ENCODE data around the gene CEP170.
"Not testable (repeated sequence)": the region's sequence is repeated elsewhere in the genome, so short reads cannot be mapped to it uniquely, and the experiment has no call there.

The CEP170 gene

DNA sequence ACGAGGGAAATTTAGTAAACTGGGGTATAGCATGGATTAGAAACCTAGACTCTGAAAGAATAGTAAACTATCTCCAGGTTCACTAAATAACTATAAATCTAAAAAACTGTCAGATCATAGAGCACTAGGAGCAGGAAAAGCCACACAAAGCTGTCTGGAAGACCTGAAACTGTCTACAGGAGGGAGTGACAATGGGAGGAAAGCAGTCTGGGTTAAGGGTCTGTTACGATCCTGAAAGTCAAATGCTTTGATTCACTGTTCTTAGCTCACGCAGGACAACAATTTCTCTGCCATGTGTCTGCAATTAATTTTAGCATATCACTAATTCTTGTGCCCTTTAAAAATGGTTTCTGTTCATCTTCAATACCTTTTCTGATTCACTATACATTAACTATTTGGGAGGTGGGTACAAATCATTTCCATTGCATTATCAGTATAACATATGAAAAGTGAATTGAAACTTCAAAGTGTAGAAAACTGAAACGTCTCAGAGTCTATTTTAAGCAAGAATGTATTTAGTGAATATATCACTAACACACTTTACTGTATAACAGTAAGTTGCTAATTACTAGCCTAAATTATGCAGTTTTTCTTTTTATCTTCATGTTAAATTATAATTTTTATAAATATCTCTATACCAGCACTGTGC, 18.4 kb downstream of the CEP170 start:
- in situ Hi-C loops (cut with MboI; ENCODE audit: low sequenced_read_pairs): no loop called here

DNA sequence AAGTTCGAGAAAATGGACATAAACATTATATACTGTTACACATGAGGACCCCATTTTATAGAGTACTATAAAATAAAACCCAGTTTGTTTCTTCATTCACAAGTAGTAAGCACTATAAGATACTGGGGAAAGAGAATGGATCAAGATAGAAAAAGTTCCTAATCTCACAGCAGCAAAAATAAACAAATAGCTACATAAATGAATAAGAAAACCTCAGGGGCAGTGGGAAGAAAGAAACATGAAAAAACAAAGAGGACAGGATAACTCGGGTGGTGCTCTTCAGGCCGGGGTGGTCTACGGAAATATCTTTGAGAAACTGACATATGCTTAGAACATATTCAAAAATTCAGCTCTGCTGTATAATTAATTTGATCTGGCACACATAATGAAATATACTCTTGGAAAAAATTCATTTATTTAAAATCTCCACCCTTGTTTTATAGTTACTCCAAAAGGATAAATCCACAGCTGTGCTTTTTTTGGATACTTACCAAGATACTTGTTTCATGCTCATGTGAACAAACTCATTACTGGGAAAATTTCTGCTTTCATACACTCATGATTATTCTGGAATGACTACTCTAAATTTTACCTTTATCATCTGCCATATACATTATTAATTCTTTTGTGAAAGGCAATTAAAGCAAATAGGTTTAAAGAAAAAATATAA, 20.0 kb downstream of the CEP170 start:
- in situ Hi-C loops (cut with MboI; ENCODE audit: low sequenced_read_pairs): no loop called here

DNA sequence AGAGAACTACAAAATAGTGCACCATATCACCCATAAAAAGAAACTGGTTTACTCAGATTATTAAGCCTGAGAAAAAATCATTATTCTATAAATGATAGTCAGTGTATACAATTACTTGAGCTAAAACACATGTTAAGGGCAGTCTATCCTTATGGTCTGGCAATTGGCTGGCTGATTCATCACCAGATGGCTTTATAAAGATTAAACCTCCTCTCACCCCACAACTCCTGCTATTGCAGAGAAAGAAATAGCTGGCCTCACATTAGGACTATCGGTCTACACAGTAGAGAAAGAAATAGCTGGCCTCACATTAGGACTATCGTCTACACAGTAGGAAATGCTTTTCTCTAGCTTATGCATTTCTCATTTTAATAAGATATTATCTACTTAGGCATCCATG, 21.2 kb downstream of the CEP170 start:
- in situ Hi-C loops (cut with MboI; ENCODE audit: low sequenced_read_pairs): no loop called here

DNA sequence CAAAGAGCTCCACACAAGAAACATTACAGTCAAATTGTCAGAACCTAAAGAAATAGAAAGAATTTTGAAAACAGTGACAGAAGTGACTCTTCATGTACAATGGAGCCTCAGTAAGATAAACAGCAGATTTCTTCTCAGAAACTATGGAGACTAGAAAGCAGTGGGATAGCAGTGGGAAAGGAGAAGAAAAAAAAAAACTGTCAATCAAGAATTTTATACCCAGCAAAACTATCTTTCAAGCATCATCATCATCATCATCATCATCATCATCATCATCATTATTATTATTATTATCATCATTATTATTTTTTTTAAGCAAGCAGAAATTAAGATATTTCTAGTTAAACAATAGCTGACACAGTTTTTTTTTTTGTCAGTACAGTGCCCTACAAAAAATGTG, 24.2 kb downstream of the CEP170 start:
- in situ Hi-C loops (cut with MboI; ENCODE audit: low sequenced_read_pairs): no loop called here

DNA sequence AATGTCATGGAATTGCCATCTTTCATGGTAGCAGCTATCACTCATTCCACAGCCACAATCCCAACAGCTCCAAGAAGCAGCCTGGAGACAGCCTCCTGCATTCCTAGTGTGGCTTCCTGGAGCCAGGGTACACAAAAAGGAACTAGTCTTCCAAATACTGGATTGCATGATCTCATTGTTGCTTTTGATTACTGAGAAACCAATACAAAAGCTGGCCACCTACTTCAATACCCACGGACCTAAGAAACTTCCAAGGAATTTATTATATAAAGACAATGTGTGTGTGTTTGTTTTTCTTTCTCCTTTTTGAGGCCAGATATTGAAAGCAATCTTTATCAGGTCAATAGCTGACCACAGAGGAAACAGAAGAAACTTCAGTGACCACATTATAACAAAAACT, 25.6 kb downstream of the CEP170 start:
- in situ Hi-C loops (cut with MboI; ENCODE audit: low sequenced_read_pairs): no loop called here

DNA sequence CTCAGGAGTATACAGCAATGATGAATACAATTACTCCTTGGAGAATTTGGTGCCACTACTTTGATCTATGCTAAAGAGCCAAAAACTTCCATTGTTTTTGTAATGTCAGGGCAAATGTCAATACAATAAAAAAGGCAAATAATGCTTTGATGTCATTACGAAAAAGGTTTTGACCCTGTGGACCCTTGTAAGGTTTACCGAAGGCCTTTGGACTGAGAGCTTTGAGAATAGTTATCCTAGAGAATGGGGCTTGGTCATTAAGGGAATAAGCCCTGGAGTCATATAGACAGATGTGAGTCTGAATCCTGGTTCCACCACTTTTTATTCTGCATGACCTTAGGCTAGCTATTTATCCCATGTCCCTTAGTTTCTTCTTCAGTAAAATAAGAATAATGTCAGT, 27.5 kb downstream of the CEP170 start:
- in situ Hi-C loops (cut with MboI; ENCODE audit: low sequenced_read_pairs): no loop called here

DNA sequence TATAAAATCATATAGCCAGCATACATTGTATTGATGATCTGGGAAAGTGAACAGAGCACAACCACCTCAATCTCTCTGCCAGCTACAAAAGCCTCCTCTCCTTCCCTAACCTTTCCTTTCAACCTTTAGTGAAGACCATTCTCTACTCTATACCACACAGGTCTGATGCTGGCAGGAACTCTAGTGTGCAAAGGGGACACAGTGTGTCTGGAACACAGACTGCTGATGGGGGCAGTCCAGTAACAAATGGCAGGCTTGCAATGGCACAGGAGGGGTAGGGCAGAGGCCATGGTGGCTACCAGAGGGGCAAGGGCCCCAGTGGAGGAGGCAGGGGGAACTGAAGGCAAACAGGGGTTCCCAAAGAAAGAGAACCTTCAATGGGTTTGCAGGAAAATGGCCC, 37.0 kb downstream of the CEP170 start:
- in situ Hi-C loops (cut with MboI; ENCODE audit: low sequenced_read_pairs): no loop called here

DNA sequence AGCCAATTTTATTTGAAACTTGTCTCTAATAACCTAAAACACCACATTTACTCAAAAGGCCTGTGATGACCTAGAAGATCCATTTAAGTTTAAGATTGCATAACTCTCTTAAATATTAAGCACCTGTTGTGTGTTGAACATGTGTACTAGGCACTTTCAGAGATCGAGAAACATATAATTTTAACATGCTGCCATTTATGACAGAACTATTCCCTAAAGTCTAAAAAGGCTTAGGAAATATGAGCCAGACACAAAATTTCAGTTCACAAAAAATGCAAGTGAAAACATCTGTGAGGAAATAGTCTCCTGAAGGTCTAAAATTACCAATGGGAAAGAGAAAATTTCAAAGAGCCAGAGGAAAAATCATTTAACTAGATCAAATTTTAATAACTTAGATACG, 37.7 kb downstream of the CEP170 start:
- in situ Hi-C loops (cut with MboI; ENCODE audit: low sequenced_read_pairs): no loop called here

DNA sequence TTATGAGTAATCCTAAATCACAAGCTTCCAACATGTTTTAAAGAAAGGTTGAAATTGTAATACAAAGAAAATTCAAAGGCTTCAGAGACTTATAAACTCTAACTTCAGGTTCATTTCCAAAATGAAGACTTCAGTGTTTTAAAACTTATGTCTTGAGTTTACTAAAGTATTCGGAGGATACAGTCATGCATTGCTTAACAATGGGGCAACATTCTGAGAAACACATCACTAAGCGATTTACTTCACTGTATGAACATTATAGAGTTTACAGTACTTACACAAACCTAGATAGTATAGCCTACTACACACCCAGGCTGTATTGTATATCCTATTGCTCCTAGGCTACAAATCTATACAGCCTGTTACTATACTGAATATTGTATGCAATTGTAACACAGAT, 38.3 kb downstream of the CEP170 start:
- in situ Hi-C loops (cut with MboI; ENCODE audit: low sequenced_read_pairs): no loop called here

DNA sequence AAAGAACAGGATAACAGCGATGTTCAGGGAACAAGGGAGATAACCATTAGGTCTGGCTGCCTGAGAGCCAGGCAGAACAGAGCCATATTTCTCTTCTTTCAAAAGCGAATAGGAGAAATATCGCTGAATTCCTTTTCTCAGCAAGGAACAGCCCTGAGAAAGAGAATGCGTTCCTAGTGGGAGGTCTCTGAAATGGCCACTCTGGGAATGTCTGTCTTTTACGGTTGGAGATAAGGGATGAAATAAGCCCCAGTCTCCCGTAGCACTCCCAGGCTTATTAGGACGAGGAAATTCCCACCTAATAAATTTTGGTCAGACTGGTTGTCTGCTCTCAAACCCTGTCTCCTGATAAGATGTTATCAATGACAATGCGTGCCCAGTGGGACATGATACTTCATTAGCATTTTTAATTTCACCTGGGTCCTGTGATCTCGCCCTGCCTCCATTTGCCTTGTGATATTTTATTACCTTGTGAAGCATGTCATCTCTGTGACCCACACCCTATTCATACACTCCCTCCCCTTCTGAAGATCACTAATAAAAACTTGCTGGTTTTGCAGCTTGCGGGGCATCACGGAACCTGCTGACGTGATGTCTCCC, 39.7 kb downstream of the CEP170 start:
- in situ Hi-C loops (cut with MboI; ENCODE audit: low sequenced_read_pairs): not testable (repeated sequence)

DNA sequence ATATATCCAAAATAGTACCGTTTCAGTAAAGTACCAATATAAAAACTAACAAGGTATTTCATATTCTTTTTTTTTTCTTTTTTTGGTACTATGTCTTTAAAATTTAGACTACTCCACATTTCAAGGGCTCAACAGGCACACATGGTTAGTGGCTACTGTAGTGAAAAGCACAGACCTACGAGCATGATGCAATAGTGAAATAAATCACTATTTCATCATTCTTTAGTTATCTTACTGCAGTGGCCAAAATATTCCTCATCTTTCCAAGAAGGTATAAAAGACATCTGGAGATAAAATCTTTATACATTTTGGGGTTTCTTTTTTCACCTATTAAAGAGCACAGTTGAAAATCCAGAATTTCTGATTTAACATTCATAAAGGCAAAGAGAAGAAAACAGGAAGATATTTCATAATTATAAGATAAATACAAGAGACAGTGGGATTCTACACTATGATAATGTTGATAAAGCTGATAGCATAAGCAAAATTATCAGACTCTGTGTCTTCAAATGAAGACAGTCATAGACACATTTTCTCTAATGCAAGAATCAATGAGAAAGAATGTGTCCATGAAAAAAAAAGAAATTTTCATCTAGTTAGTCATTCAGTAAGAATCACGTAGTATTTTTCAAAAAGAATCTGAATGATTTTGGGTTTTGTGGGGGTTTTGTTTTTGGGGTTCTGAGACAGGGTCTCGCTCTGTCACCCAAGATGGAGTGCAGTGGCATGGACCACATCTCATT, 41.9 kb downstream of the CEP170 start:
- in situ Hi-C loops (cut with MboI; ENCODE audit: low sequenced_read_pairs): no loop called here

DNA sequence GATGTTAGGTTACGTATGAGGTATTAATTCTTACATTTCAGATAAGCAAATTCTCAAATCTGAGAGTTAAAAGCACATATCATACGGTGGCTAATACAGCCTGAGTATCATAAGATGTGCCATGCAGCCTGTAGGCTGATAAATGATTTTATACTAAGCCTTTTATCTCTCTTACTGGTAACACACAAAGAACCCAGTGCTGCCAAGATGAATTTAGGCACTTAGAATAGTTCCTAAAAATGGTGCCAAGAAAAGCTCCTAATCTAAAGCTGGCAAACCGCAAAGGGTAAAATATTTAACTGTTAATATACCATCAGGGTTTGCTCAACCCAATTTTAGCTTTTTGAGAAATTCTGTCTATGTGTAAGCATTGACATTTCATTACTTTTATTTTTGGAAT, 43.1 kb downstream of the CEP170 start:
- in situ Hi-C loops (cut with MboI; ENCODE audit: low sequenced_read_pairs): not testable (repeated sequence)

DNA sequence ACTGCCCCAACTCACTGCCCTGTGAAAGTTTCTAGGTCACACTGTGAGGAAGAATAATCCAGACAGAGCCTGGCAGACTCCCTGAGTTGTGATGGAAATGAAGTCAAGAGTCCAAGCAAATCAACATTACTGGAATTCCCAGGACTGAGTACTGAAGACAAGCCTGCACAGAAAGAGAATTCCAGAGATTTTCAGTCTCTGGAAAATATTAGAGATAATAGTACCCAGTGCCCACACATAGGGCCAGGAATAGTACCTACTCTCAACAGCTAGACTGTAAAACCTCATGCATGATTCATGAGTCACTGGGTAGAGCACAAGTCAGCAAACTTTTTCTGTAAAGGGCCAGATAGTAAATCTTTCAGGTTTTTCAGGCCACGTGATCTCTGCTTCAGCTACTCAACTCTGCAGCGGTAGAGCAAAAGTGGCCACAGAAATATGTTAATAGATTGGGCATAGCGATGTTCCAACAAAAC, 50.0 kb downstream of the CEP170 start:
- in situ Hi-C loops (cut with MboI; ENCODE audit: low sequenced_read_pairs): not testable (repeated sequence)

DNA sequence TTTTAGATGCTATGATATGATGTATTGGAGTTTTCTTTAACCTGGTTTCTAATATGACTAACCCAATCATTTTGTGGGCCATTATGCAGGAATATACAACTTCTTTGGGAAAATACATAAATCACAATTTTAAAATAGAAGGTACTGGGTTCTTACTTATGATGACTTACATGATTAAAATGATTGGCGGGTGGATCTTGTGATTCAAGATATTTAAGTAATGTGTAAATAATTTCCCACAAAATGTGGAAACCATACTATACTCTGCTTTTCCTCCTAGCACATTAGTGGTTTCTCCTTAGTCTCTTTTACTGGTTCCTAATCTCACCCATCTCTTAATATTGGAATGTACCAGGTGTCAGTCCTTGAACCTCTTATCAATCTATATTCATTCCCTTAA, 50.7 kb downstream of the CEP170 start:
- in situ Hi-C loops (cut with MboI; ENCODE audit: low sequenced_read_pairs): not testable (repeated sequence)

DNA sequence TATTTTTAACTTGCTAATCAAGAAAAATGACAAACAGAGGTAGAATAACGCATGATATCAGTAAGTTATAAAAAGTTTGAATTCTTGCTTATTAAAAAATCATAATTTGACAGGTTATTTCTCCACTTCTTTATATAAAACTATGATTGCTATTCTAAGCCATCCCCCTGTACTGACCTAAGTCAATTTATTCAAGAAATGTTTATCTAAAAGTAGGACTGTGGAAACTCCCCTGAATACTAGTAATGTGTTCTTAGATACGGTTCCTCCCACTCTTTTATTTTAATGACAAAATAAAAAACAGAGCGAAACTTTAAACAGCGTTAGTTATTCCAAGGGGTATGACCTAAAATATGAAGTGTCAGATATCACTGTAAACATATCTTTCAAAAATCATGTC, 51.9 kb downstream of the CEP170 start:
- in situ Hi-C loops (cut with MboI; ENCODE audit: low sequenced_read_pairs): not testable (repeated sequence)

DNA sequence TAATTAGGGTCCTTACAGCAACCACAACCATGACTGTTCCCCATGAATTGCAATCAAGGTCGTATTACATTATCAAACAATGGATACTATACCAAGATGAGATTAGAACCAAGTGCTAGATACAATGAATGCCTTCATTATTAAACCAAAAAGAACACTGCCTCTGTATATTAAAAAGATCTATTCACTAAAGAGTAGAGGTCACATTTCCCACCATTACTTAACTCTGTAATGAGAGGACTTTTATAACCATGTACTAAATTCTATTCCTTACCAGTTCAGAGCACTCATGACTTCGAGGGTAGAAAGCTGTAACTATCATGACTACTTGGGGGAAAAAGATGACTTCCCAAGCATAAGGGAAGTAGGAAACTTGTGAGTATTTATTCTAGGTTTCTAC, 53.8 kb downstream of the CEP170 start:
- in situ Hi-C loops (cut with MboI; ENCODE audit: low sequenced_read_pairs): not testable (repeated sequence)

DNA sequence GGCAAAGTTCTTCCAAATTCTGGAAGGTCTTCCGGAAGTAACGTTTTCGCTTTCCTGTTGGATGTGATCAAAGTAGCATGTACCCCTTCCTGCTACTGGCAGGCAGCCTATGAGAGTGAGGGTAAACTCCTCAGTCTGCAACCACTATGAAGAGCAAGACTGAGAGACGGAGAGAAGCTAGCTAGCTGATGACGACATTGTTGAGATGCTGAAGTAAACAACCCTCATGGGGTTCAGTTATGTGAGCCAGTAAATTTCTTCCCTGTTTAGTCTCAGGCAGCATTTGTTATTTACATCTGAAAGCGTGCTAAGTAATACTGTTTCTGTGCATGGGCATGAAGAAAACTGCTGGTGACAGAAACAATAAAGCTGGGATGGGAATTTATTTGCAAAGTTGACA, 57.6 kb downstream of the CEP170 start:
- in situ Hi-C loops (cut with MboI; ENCODE audit: low sequenced_read_pairs): not testable (repeated sequence)

DNA sequence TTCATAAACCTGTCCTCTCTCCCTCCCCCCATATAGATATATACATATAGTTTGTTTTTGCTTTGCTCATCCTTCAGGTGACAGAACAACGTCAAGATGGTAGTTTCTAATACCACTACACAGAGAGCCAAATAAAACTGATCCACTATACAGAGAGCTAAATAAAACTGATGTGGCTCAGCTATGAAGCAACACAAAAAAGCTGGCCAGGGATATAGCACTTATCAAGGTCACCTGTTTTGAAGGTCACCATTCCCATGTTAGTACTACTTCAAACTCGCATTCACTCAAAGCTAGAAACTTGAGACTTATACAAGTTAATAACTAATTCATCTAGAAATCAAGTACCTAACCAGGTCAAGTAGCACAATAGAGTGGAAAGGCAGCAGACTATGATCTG, 61.8 kb downstream of the CEP170 start:
- in situ Hi-C loops (cut with MboI; ENCODE audit: low sequenced_read_pairs): not testable (repeated sequence)

DNA sequence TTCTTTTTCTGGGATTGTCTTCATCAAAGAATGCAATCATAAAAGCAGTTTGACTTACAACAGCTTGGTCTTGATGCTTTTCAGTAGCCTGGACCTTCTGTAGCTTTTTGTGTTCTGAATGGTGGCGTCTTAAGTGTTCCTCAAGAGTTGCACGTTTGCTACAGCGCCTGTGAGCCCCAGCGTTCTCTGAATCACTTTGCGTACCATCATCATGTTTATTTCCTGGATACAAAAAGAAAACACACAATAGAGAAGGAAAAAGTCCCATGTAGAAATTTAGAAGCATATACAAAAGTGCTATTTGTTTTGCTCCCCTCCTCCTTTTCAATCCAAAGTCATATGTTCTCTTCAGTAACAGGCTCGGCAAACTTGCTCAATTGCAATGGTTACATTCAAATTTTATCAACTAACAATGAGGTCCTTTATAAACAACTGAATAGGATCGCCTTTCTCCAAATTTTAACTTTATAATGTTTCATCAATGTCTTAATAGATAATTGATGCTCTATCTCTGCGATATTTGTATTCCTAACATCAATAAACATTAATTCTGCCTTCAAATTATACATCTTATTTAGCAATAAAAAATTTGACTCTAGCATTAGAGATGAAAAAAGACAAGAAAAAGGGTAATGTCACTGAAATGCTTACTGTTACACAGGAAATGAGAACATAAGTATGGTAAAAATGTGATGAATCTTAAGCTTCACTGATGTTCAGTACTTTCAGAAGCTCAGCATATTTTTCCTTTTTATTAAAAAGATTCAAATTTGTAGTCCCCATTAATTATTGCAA, 68.7 kb downstream of the CEP170 start:
- in situ Hi-C loops (cut with MboI; ENCODE audit: low sequenced_read_pairs): not testable (repeated sequence)

DNA sequence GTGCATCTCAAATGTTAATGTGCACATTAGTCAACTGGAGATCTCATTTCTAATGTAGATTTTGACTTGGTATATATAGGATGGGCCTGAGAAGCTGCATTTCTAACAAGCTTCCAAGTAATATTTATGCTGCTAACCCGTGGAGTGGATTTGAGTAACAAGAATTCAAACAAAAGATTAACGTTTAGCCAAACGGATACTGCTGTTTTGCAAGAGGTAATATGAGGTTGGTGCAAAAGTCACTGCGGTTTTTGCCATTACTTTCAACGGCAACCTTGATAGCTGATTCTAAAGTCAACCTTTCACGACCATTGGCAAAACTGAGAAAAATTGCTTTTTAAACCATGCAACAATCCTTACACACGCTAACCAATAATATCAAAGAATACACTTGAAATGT, 70.3 kb downstream of the CEP170 start:
- in situ Hi-C loops (cut with MboI; ENCODE audit: low sequenced_read_pairs): not testable (repeated sequence)

DNA sequence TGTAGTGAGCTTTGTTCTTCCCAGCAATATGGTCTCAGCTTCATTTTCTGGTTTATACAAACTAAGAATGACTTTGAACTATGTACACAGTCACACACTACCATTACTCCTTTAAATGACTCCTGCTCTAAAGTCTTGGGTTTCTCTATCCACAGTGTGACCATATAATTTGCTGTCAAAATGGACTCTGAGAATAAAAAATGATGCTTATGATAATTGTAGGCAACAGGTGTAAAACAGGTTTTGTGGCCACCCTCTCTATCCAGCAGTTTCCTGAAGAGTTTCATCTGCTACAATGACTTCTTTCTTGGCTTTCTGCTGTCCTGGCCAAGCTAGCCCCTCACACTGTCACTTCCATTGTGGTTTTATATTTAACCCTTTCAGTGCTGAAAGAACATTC, 71.4 kb downstream of the CEP170 start:
- in situ Hi-C loops (cut with MboI; ENCODE audit: low sequenced_read_pairs): not testable (repeated sequence)

All from HL-60/S4 (cell line).